Smooth muscle cell (in vitro differentiated cells): ENCODE measurements around the gene TRMT61B. TPM values are rescaled to one million over a fixed set of nuclear protein-coding genes. Genes with fewer than 3 reads are reported as not detected.

ENCODE experiments used
- DNase-seq: peaks from one replicate; lab custom pipeline; 2025; ENCODE audit not compliant: unreplicated experiment; lab: John Stamatoyannopoulos, UW
- H2AFZ ChIP-seq: fragments of 200-600 bp; sonication (generic); 2 replicates; pipeline ENCODE4 v1.6.0; 2016; ENCODE audit warnings: antibody characterized with exemption, low read depth, mild to moderate bottlenecking
- H3F3A ChIP-seq: fragments of 200-600 bp; sonication (generic); 2 replicates; pipeline ENCODE4 v1.6.0; 2017; ENCODE audit warnings: antibody characterized with exemption, low read depth
- H3K27ac ChIP-seq: fragments of 200-600 bp; sonication (generic); 2 replicates; pipeline ENCODE4 v1.5.1; 2016; ENCODE audit warnings: low read depth, mild to moderate bottlenecking
- H3K27me3 ChIP-seq: fragments of 200-600 bp; sonication (generic); 2 replicates; pipeline ENCODE4 v1.6.1; 2016; ENCODE audit warnings: low read depth, mild to moderate bottlenecking
- H3K36me3 ChIP-seq: fragments of 200-600 bp; sonication (generic); 2 replicates; pipeline ENCODE4 v1.5.1; 2016; ENCODE audit warnings: low read depth
- H3K4me1 ChIP-seq: fragments of 200-600 bp; sonication (generic); 2 replicates; pipeline ENCODE4 v1.5.1; 2016; ENCODE audit warnings: low read depth
- H3K4me2 ChIP-seq: fragments of 200-600 bp; sonication (generic); 2 replicates; pipeline ENCODE4 v1.6.0; 2016; ENCODE audit warnings: mild to moderate bottlenecking
- H3K4me3 ChIP-seq: fragments of 200-600 bp; sonication (generic); 2 replicates; pipeline ENCODE4 v1.5.1; 2016; ENCODE audit warnings: mild to moderate bottlenecking
- H3K79me2 ChIP-seq: fragments of 200-600 bp; sonication (generic); 2 replicates; pipeline ENCODE4 v1.6.0; 2016; ENCODE audit warnings: low read depth, mild to moderate bottlenecking
- H3K9ac ChIP-seq: fragments of 200-600 bp; sonication (generic); 2 replicates; pipeline ENCODE4 v1.6.0; 2016; ENCODE audit warnings: low read depth
- H3K9me3 ChIP-seq: fragments of 200-600 bp; sonication (generic); replicated peaks from 2 replicates; pipeline ENCODE4 v1.5.1; 2016; ENCODE audit warnings: low read depth
- H4K20me1 ChIP-seq: fragments of 200-600 bp; sonication (generic); 2 replicates; pipeline ENCODE4 v1.6.0; 2016; ENCODE audit warnings: low read depth
- CTCF ChIP-seq: fragments of 200-600 bp; sonication (generic); IDR thresholded peaks from 2 replicates; pipeline ENCODE4 v1.5.1; 2017; ENCODE audit warnings: borderline replicate concordance, mild to moderate bottlenecking, antibody characterized with exemption; ENCODE audit not compliant: insufficient read depth, poor library complexity, severe bottlenecking
- WGBS: methylation state at CpG from one replicate; pipeline ENCODE4 v1.1.7; 2016; ENCODE audit warnings: low lambda C conversion rate; 5-methylcytosine and 5-hydroxymethylcytosine counted together
- polyA plus RNA-seq: library from polyadenylated mRNA; unstranded; fragments of >200 nt; fragmentation: Nextera tagmentation; extraction: Ambion mirVana; gene quantifications from 2 replicates; pipeline ENCODE4 v1.2.1, GENCODE V29; 2016
- total RNA-seq: library from RNA; depleted of rRNA; stranded (reverse); fragments of >200 nt; gene quantifications from 2 replicates; pipeline ENCODE4 v1.2.3, GENCODE V29; 2014

Gene TRMT61B
- total and polyA plus RNA-seq, 2 experiments from 2014 or later, result 6.5 to 8.5 TPM

- Histone ChIP-seq H3K9ac (peak within 1 kb of the TSS; percentile 90), H3K4me2 (peak within 1 kb of the TSS; percentile 100), H3K36me3 (no peaks in the 10 kb centered on the region), H3K4me3 (peak within 1 kb of the TSS; percentile 90), H4K20me1 (peaks cover 48% of the 10 kb centered on the region), H2AFZ (peak within 1 kb of the TSS; percentile 83), H3K79me2 (peaks cover 51% of the 10 kb centered on the region), H3K27ac (peak within 1 kb of the TSS; percentile 88), H3F3A (peaks cover 6% of the 10 kb centered on the region), H3K9me3 (no peaks in the 10 kb centered on the region), H3K27me3 (no peaks in the 10 kb centered on the region), H3K4me1 (peaks cover 18% of the 10 kb centered on the region)
- no peak for TF ChIP-seq CTCF
- whole genome bisulfite sequencing, result under 1% methylated on average over 66 of the region's 79 CpGs
- peak; percentile 81 for DNase-seq
These were observed 24.5 kb upstream of the TRMT61B start, which contains the start of gene WDR43 for GRCh38 chr2:28894470-28895188. TSS of gene WDR43 (plus strand) at chr2:28894667. CDS start at chr2:28894699, 32 bp downstream.

- Histone ChIP-seq H3K9me3 (no peaks in the 10 kb centered on the region), H2AFZ (no peak overlapping the region), H3K27me3 (no peaks in the 10 kb centered on the region), H3K4me3 (no peak overlapping the region), H3K4me2 (no peak overlapping the region), H3K9ac (no peak overlapping the region), H3K36me3 (no peaks in the 10 kb centered on the region), H4K20me1 (peaks cover 36% of the 10 kb centered on the region), H3F3A (peaks cover 6% of the 10 kb centered on the region), H3K4me1 (peaks cover 18% of the 10 kb centered on the region), H3K27ac (no peak overlapping the region), H3K79me2 (peaks cover 40% of the 10 kb centered on the region)
- WGBS, result 98% methylated on average over 21 of the region's 21 CpGs
- no peak for DNase-seq
- TF ChIP-seq CTCF, result no peak
These were observed 23.4 kb upstream of the TRMT61B start for GRCh38 chr2:28893488-28893887.

GRCh38 chr2:28880193-28880592 lies 10.1 kb upstream of the TRMT61B start:
- Histone ChIP-seq H3K4me3 (no peak overlapping the region), H3K79me2 (no peaks in the 10 kb centered on the region), H3K27ac (no peak overlapping the region), H3K4me2 (no peak overlapping the region), H2AFZ (no peak overlapping the region), H3K36me3 (no peaks in the 10 kb centered on the region), H4K20me1 (no peaks in the 10 kb centered on the region), H3K9me3 (no peaks in the 10 kb centered on the region), H3F3A (no peaks in the 10 kb centered on the region), H3K4me1 (no peaks in the 10 kb centered on the region), H3K27me3 (peaks cover 33% of the 10 kb centered on the region), H3K9ac (no peak overlapping the region)
- TF ChIP-seq CTCF, result no peak
- no peak for DNase-seq
- 86% methylated on average over 1 of the region's 1 CpG for WGBS

- H3K4me1 ChIP-seq, result peaks cover 8% of the 10 kb centered on the region
- H3K9ac ChIP-seq, result no peak overlapping the region
- no peaks in the 10 kb centered on the region for H3K36me3 ChIP-seq
- no peak overlapping the region for H3K4me3 ChIP-seq
- no peaks in the 10 kb centered on the region for H3F3A ChIP-seq
- no peak overlapping the region for H3K27ac ChIP-seq
- H3K27me3 ChIP-seq, result peaks cover 18% of the 10 kb centered on the region
- peak overlapping the region; percentile 35 for H2AFZ ChIP-seq
- 94% methylated on average over 3 of the region's 3 CpGs for WGBS
- no peak for TF ChIP-seq CTCF
- H3K4me2 ChIP-seq, result no peak overlapping the region
- H4K20me1 ChIP-seq, result no peaks in the 10 kb centered on the region
- no peak for DNase-seq
- peaks cover 31% of the 10 kb centered on the region for H3K79me2 ChIP-seq
- no peaks in the 10 kb centered on the region for H3K9me3 ChIP-seq
These were observed 1.5 kb upstream of the TRMT61B start for GRCh38 chr2:28871620-28872019.
